PC-3 (cell line): Measurements from ENCODE around the gene UBE2E1.

Experiments
- EZH2 ChIP-seq: fragments of 300-600 bp; sonication (generic); IDR thresholded peaks from one replicate; pipeline ENCODE4 v1.6.1; 2017; ENCODE audit warnings: antibody characterized with exemption, mild to moderate bottlenecking, low read length; ENCODE audit not compliant: unreplicated experiment
- EZH2phosphoT487 ChIP-seq: fragments of 300-600 bp; sonication (generic); IDR thresholded peaks from 2 replicates; pipeline ENCODE4 v1.6.1; 2018; ENCODE audit warnings: mild to moderate bottlenecking, antibody characterized with exemption, low read length, borderline replicate concordance
- TF ChIP-seq, protein P1 (sequence below): fragments of 300-600 bp; sonication (generic); conservative IDR thresholded peaks from 2 replicates; pipeline ENCODE4 v1.5.1; 2017; ENCODE audit warnings: antibody characterized with exemption, low read depth, mild to moderate bottlenecking, low read length

DNA sequence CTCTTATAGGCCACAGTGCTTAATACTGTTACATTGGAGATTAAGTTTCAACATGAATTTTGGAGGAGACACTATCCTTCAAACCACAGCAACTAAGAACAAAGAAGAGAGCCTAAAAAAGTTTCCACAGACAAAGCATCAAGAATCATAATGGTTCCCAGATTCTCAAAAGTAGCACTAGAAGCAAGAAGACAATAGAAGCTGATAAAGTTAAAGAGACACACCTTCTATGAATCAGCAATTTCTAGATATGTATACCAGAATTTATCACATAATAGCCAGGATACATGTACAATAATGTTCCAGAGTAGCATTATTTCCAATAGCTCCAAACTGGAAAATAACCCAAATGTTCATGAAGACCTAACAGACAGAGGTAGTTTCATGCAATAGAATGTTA is 98.8 kb downstream of the UBE2E1 start:
- TF ChIP-seq, protein P1, sequence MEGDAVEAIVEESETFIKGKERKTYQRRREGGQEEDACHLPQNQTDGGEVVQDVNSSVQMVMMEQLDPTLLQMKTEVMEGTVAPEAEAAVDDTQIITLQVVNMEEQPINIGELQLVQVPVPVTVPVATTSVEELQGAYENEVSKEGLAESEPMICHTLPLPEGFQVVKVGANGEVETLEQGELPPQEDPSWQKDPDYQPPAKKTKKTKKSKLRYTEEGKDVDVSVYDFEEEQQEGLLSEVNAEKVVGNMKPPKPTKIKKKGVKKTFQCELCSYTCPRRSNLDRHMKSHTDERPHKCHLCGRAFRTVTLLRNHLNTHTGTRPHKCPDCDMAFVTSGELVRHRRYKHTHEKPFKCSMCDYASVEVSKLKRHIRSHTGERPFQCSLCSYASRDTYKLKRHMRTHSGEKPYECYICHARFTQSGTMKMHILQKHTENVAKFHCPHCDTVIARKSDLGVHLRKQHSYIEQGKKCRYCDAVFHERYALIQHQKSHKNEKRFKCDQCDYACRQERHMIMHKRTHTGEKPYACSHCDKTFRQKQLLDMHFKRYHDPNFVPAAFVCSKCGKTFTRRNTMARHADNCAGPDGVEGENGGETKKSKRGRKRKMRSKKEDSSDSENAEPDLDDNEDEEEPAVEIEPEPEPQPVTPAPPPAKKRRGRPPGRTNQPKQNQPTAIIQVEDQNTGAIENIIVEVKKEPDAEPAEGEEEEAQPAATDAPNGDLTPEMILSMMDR: no peak
- TF ChIP-seq EZH2 (no peak), EZH2phosphoT487 (no peak)
